ENCODE data around the gene ANKS6. TPM values are rescaled to one million over a fixed set of nuclear protein-coding genes. Genes with fewer than 3 reads are reported as not detected.

The ANKS6 gene
- total and polyA plus RNA-seq, 9 donors: 7.4 to 29.3 (median 17.7) TPM

- intact Hi-C loops (cut with DNase I): no loop called here
- DNase-seq: no peak
- TF ChIP-seq POLR2A (IDR thresholded peaks at IDR 0.05) (no peak), CTCF (IDR thresholded peaks at IDR 0.05) (no peak), EP300 (IDR thresholded peaks at IDR 0.05) (no peak)
- Histone ChIP-seq H3K27ac (no peak overlapping the region), H3K36me3 (no peaks in the 10 kb centered on the region), H3K4me1 (ENCODE audit: insufficient read depth) (no peaks in the 10 kb centered on the region), H3K27me3 (no peaks in the 10 kb centered on the region), H3K4me3 (no peak overlapping the region), H3K9me3 (no peaks in the 10 kb centered on the region)
- WGBS, 3 donors: 85 to 90% (median 87%) methylated on average over 7 of the region's 7 CpGs
These were observed 104.0 kb downstream of the ANKS6 start for GRCh38 chr9:98692392-98692791.

DNA sequence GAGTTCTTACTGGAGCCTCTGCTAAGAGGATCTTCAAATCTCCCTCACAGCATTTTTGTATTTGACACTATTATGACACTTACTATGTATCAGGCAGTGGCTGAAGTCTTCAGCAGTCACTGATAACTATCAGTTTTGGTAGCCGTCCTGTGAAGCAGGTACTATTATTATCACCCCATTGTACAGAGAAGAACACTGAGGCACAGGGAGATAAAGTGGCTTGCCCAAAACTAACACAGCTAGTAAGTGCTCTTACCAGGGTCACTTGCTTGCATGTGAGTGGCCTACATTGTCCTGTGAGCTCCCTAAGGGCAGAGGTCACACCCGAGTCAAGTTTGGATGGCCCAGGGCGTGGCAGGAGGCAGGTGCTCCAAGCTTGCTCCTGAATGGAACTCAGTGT, 104.5 kb downstream of the ANKS6 start:
- intact Hi-C loops (cut with DNase I): no loop called here
- Histone ChIP-seq H3K36me3 (no peaks in the 10 kb centered on the region), H3K27me3 (no peaks in the 10 kb centered on the region), H3K27ac (no peak overlapping the region), H3K4me1 (ENCODE audit: insufficient read depth) (no peaks in the 10 kb centered on the region), H3K4me3 (no peak overlapping the region), H3K9me3 (no peaks in the 10 kb centered on the region)
- no peak for DNase-seq
- TF ChIP-seq EP300 (IDR thresholded peaks at IDR 0.05): no peak
- no peak for TF ChIP-seq POLR2A (IDR thresholded peaks at IDR 0.05)
- no peak for TF ChIP-seq CTCF (IDR thresholded peaks at IDR 0.05)
- WGBS, 3 donors: 87 to 96% (median 92%) methylated on average over 3 of the region's 3 CpGs

- Histone ChIP-seq H3K4me1 (ENCODE audit: insufficient read depth) (no peaks in the 10 kb centered on the region), H3K36me3 (no peaks in the 10 kb centered on the region), H3K27me3 (no peaks in the 10 kb centered on the region), H3K4me3 (no peak overlapping the region), H3K27ac (no peak overlapping the region), H3K9me3 (no peaks in the 10 kb centered on the region)
- no peak for DNase-seq
- WGBS, 3 donors: 57 to 72% (median 67%) methylated on average over 1 of the region's 1 CpG
- intact Hi-C loops (cut with DNase I): no loop called here
- TF ChIP-seq CTCF (IDR thresholded peaks at IDR 0.05) (no peak), POLR2A (IDR thresholded peaks at IDR 0.05) (no peak), EP300 (IDR thresholded peaks at IDR 0.05) (no peak)
These were observed 105.7 kb downstream of the ANKS6 start for GRCh38 chr9:98690686-98691085.

DNA sequence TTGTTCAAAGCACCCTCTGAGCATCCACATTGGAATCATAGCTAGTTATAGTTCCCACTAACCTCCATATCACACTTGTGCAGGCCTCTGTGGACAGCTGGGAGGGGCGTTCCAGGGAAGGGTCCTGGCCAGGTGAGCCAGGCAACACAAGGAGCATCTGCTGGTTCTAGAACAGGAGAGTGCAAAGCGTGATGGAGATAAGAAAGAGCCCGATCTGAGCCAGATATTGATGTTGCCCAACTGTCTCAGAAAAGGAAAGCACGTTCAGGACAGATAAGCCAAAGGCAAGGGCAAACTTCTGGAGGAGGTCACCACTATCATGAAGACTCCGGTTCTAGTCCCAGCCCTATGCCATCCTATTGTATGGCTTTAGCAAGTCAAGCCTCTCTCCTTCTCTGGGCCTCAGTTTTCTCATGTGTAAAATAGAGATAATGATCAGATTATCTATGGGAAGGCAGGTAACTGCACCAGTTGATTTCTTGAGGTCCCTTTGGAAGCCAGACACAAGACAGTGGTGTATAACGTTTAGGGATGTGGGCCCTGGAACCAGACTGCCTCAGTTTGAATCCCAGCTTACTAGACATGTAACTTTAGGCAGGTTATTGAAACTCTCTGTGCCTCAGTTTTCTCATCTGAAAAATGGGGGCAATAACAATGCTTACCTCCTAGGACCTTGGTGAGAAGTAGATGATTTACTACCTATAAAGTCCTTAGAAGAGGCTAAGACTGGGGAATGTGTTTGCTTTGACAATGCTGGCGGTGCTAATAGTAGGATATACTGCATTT, 107.5 kb downstream of the ANKS6 start:
- intact Hi-C loops (cut with DNase I): no loop called here
- no peaks in the 10 kb centered on the region for H3K4me1 ChIP-seq (ENCODE audit: insufficient read depth)
- H3K27me3 ChIP-seq: no peaks in the 10 kb centered on the region
- no peak overlapping the region for H3K4me3 ChIP-seq
- no peaks in the 10 kb centered on the region for H3K36me3 ChIP-seq
- WGBS, 3 donors: 64 to 73% (median 68%) methylated on average over 7 of the region's 7 CpGs
- H3K27ac ChIP-seq: no peak overlapping the region
- H3K9me3 ChIP-seq: no peaks in the 10 kb centered on the region
- TF ChIP-seq POLR2A (IDR thresholded peaks at IDR 0.05) (no peak), CTCF (IDR thresholded peaks at IDR 0.05) (no peak), EP300 (IDR thresholded peaks at IDR 0.05) (no peak)
- no peak for DNase-seq
